ENCODE results near the gene KCNE1. TPM values are rescaled to one million over a fixed set of nuclear protein-coding genes. Genes with fewer than 3 reads are reported as not detected.
A peak's percentile ranks its signal among the peaks of the same experiment; 100 is the strongest.

KCNE1 gene
- total and polyA plus RNA-seq, 2 donors (not counting 1 experiment from before 2014, with no cell fraction given) = 0.33 to 0.45 TPM

- Histone ChIP-seq H3K4me2 (ENCODE audit: extremely low read depth, insufficient read depth, low read length) (no peak overlapping the region), H3K4me3 (replicated peaks in 1 of 4; ENCODE audit: control extremely low read depth in 1 of 4, insufficient read depth in 1 of 4, low read depth in 3 of 4, low read length in 4 of 4) (no peak overlapping the region), H4K20me1 (ENCODE audit: control insufficient read depth, extremely low read depth, insufficient read depth, low read length) (no peaks in the 10 kb centered on the region), H3K9ac (ENCODE audit: insufficient read depth, low read length) (no peak overlapping the region), H2AFZ (ENCODE audit: low read length) (no peak overlapping the region), H3K27ac (ENCODE audit: insufficient read depth, low read length) (no peak overlapping the region), H3K9me3 (ENCODE audit: control insufficient read depth, insufficient read depth, low read depth, low read length) (no peaks in the 10 kb centered on the region), H3K36me3 (ENCODE audit: control insufficient read depth, insufficient read depth, low read length) (no peaks in the 10 kb centered on the region), H3K79me2 (ENCODE audit: control insufficient read depth, insufficient read depth, low read length) (no peaks in the 10 kb centered on the region), H3K4me1 (ENCODE audit: control insufficient read depth, extremely low read depth, insufficient read depth, low read length) (peaks cover 3% of the 10 kb centered on the region), H3K27me3 (ENCODE audit: control insufficient read depth, insufficient read depth, low read length) (no peaks in the 10 kb centered on the region)
- no peak for TF ChIP-seq EZH2 (IDR thresholded peaks at IDR 0.05; ENCODE audit: low read length, missing control alignments)
- no peak for TF ChIP-seq CTCF (conservative IDR thresholded peaks at IDR 0.05 in 1 of 2, IDR thresholded peaks at IDR 0.05 in 1 of 2; ENCODE audit: low read depth in 1 of 2, low read length in 2 of 2)
- no peak for DNase-seq (ENCODE audit: low read depth in 2 of 2)
Measured at GRCh38 chr21:34537838-34538237, 25.8 kb upstream of the KCNE1 start.

GRCh38 chr21:34536820-34537219, 24.8 kb upstream of the KCNE1 start:
- Histone ChIP-seq H3K36me3 (ENCODE audit: control insufficient read depth, insufficient read depth, low read length) (peaks cover 2% of the 10 kb centered on the region), H3K79me2 (ENCODE audit: control insufficient read depth, insufficient read depth, low read length) (no peaks in the 10 kb centered on the region), H2AFZ (ENCODE audit: low read length) (no peak overlapping the region), H3K9me3 (ENCODE audit: control insufficient read depth, insufficient read depth, low read depth, low read length) (no peaks in the 10 kb centered on the region), H4K20me1 (ENCODE audit: control insufficient read depth, extremely low read depth, insufficient read depth, low read length) (no peaks in the 10 kb centered on the region), H3K4me2 (ENCODE audit: extremely low read depth, insufficient read depth, low read length) (no peak overlapping the region), H3K4me1 (ENCODE audit: control insufficient read depth, extremely low read depth, insufficient read depth, low read length) (peaks cover 3% of the 10 kb centered on the region), H3K27ac (ENCODE audit: insufficient read depth, low read length) (no peak overlapping the region), H3K9ac (ENCODE audit: insufficient read depth, low read length) (no peak overlapping the region), H3K27me3 (ENCODE audit: control insufficient read depth, insufficient read depth, low read length) (no peaks in the 10 kb centered on the region), H3K4me3 (replicated peaks in 1 of 4; ENCODE audit: control extremely low read depth in 1 of 4, insufficient read depth in 1 of 4, low read depth in 3 of 4, low read length in 4 of 4) (no peak overlapping the region)
- no peak for TF ChIP-seq CTCF (conservative IDR thresholded peaks at IDR 0.05 in 1 of 2, IDR thresholded peaks at IDR 0.05 in 1 of 2; ENCODE audit: low read depth in 1 of 2, low read length in 2 of 2)
- TF ChIP-seq EZH2 (IDR thresholded peaks at IDR 0.05; ENCODE audit: low read length, missing control alignments) = no peak
- DNase-seq (ENCODE audit: low read depth in 2 of 2) = peak in 1 of 2 donors; percentile 73

- H3K9ac ChIP-seq (ENCODE audit: insufficient read depth, low read length) = no peak overlapping the region
- no peak overlapping the region for H3K4me3 ChIP-seq (replicated peaks in 1 of 4; ENCODE audit: control extremely low read depth in 1 of 4, insufficient read depth in 1 of 4, low read depth in 3 of 4, low read length in 4 of 4)
- H3K4me2 ChIP-seq (ENCODE audit: extremely low read depth, insufficient read depth, low read length) = no peak overlapping the region
- H3K9me3 ChIP-seq (ENCODE audit: control insufficient read depth, insufficient read depth, low read depth, low read length) = no peaks in the 10 kb centered on the region
- H4K20me1 ChIP-seq (ENCODE audit: control insufficient read depth, extremely low read depth, insufficient read depth, low read length) = no peaks in the 10 kb centered on the region
- H3K4me1 ChIP-seq (ENCODE audit: control insufficient read depth, extremely low read depth, insufficient read depth, low read length) = peaks cover 3% of the 10 kb centered on the region
- no peaks in the 10 kb centered on the region for H3K27me3 ChIP-seq (ENCODE audit: control insufficient read depth, insufficient read depth, low read length)
- DNase-seq (ENCODE audit: low read depth in 2 of 2) = no peak
- peaks cover 2% of the 10 kb centered on the region for H3K36me3 ChIP-seq (ENCODE audit: control insufficient read depth, insufficient read depth, low read length)
- no peak overlapping the region for H3K27ac ChIP-seq (ENCODE audit: insufficient read depth, low read length)
- no peak for TF ChIP-seq CTCF (conservative IDR thresholded peaks at IDR 0.05 in 1 of 2, IDR thresholded peaks at IDR 0.05 in 1 of 2; ENCODE audit: low read depth in 1 of 2, low read length in 2 of 2)
- TF ChIP-seq EZH2 (IDR thresholded peaks at IDR 0.05; ENCODE audit: low read length, missing control alignments) = no peak
- no peaks in the 10 kb centered on the region for H3K79me2 ChIP-seq (ENCODE audit: control insufficient read depth, insufficient read depth, low read length)
- no peak overlapping the region for H2AFZ ChIP-seq (ENCODE audit: low read length)
Measured at GRCh38 chr21:34536311-34536710, 24.3 kb upstream of the KCNE1 start.

Measured in fibroblast of lung (primary cell).